B cell (primary cell): ENCODE data around the gene MRPS2. TPM values are rescaled to one million over a fixed set of nuclear protein-coding genes. Genes with fewer than 3 reads are reported as not detected.

Source experiments
- ATAC-seq: fragments of 200-7000 bp; cut with Tn5 transposase; one replicate; pipeline ENCODE4 v1.10.0; 2021; ENCODE audit warnings: low read depth, mild to moderate bottlenecking, moderate number of reproducible peaks, moderate library complexity
- CTCF ChIA-PET: fragments of 350-600 bp; sonication (Branson Sonifier 250); formaldehyde crosslinking; loops from one replicate; lab custom pipeline; 2021; ENCODE audit warnings: antibody characterized with exemption, inconsistent platforms; lab: Charles Lee
- POLR2A ChIA-PET: fragments of 350-600 bp; sonication (Branson Sonifier 250); formaldehyde crosslinking; loops from one replicate; lab custom pipeline; 2021; ENCODE audit warnings: antibody characterized with exemption; lab: Charles Lee
- DNase-seq: peaks from one replicate; pipeline ENCODE4 v3.0.0; 2013
- H2AFZ ChIP-seq: 2 replicates; pipeline ENCODE4 v1.6.1; 2012; ENCODE audit warnings: mild to moderate bottlenecking, low read depth, low read length; ENCODE audit not compliant: insufficient read depth, poor library complexity, severe bottlenecking
- H3K27ac ChIP-seq, 2 donors: 1 replicate in 1 of 2; 2 replicates in 1 of 2; pipeline ENCODE4 v1.5.1; 2012 to 2013; ENCODE audit warnings: low read length in 2 of 2, mild to moderate bottlenecking in 2 of 2, moderate library complexity in 1 of 2
- H3K27me3 ChIP-seq, 4 experiments: fragments of 200-600 bp in 1 of 4; sonication (generic) in 1 of 4; replicated peaks in 1 of 4; 1 replicate in 2 of 4; 2 replicates in 2 of 4; pipeline versions ENCODE4 v1.6.1 to v1.7.0; 2013 to 2016; ENCODE audit warnings: low read length in 3 of 4, mild to moderate bottlenecking in 2 of 4, mixed read lengths in 1 of 4, moderate library complexity in 1 of 4; ENCODE audit not compliant: insufficient read depth in 4 of 4, control insufficient read depth in 3 of 4; ENCODE audit errors: control extremely low read depth in 1 of 4
- H3K36me3 ChIP-seq, 2 experiments: replicated peaks in 1 of 2; 1 replicate in 1 of 2; 2 replicates in 1 of 2; pipeline versions ENCODE4 v1.6.1 to v1.7.1; 2013; ENCODE audit warnings: low read length in 1 of 2; ENCODE audit not compliant: insufficient read depth in 2 of 2, control insufficient read depth in 1 of 2; ENCODE audit errors: control extremely low read depth in 1 of 2, extremely low read depth in 1 of 2
- H3K4me1 ChIP-seq, 2 donors: fragments of 200-600 bp in 1 of 2; sonication (generic) in 1 of 2; 1 replicate in 1 of 2; 2 replicates in 1 of 2; pipeline versions ENCODE4 v1.5.1 to v1.6.1; 2013 to 2017; ENCODE audit warnings: low read length in 2 of 2; ENCODE audit not compliant: control insufficient read depth in 2 of 2, insufficient read depth in 2 of 2
- H3K4me2 ChIP-seq: replicated peaks from 2 replicates; pipeline ENCODE3; 2012; ENCODE audit warnings: mild to moderate bottlenecking, low read depth, low read length; ENCODE audit not compliant: poor library complexity, severe bottlenecking
- H3K4me3 ChIP-seq, 5 experiments: fragments of 200-600 bp in 1 of 5; sonication (generic) in 1 of 5; 1 replicate in 3 of 5; 2 replicates in 2 of 5; pipeline versions ENCODE4 v1.5.1 to v1.7.0; 2011 to 2016; ENCODE audit warnings: low read length in 4 of 5, mild to moderate bottlenecking in 4 of 5, low read depth in 2 of 5, control low read depth in 1 of 5, moderate library complexity in 1 of 5; ENCODE audit not compliant: insufficient read depth in 1 of 5; ENCODE audit errors: control extremely low read depth in 1 of 5, extremely low read depth in 1 of 5
- H3K79me2 ChIP-seq: fragments of 200-600 bp; sonication (generic); one replicate; pipeline ENCODE4 v1.6.0; 2016; ENCODE audit warnings: low read length; ENCODE audit not compliant: control insufficient read depth, insufficient read depth
- H3K9ac ChIP-seq: fragments of 200-600 bp; sonication (generic); 2 replicates; pipeline ENCODE4 v1.6.1; 2017; ENCODE audit warnings: mild to moderate bottlenecking, low read length, moderate library complexity
- H3K9me3 ChIP-seq, 3 donors: one replicate each; pipeline versions ENCODE4 v1.6.1 to v1.7.1; 2013; ENCODE audit warnings: low read length in 2 of 3; ENCODE audit not compliant: control insufficient read depth in 2 of 3, insufficient read depth in 1 of 3; ENCODE audit errors: control extremely low read depth in 1 of 3
- H4K20me1 ChIP-seq: 2 replicates; pipeline ENCODE4 v1.6.0; 2012; ENCODE audit warnings: mild to moderate bottlenecking, low read length; ENCODE audit not compliant: insufficient read depth, control insufficient read depth, poor library complexity, severe bottlenecking
- H3K27ac Mint-ChIP-seq: one replicate; pipeline ENCODE4 v1.8.0; 2021; ENCODE audit warnings: mixed read lengths
- H3K27me3 Mint-ChIP-seq: one replicate; pipeline ENCODE4 v1.8.0; 2021; ENCODE audit warnings: mixed read lengths
- H3K4me1 Mint-ChIP-seq: one replicate; pipeline ENCODE4 v1.8.0; 2021; ENCODE audit warnings: mixed read lengths
- H3K4me3 Mint-ChIP-seq: one replicate; pipeline ENCODE4 v1.8.0; 2021; ENCODE audit warnings: mixed read lengths
- H3K9me3 Mint-ChIP-seq: one replicate; pipeline ENCODE4 v1.8.0; 2022; ENCODE audit warnings: mixed read lengths; ENCODE audit not compliant: insufficient read depth
- EZH2 ChIP-seq: IDR thresholded peaks from 2 replicates; pipeline ENCODE4 v1.6.1; 2012; ENCODE audit warnings: borderline replicate concordance, low read depth, mild to moderate bottlenecking, moderate library complexity, low read length; ENCODE audit not compliant: insufficient read depth, poor library complexity, severe bottlenecking
- WGBS: methylation state at CpG from one replicate; pipeline ENCODE4 v1.1.5; 2013; ENCODE audit warnings: missing lambda C conversion rate; ENCODE audit not compliant: insufficient coverage; 5-methylcytosine and 5-hydroxymethylcytosine counted together
- intact Hi-C: fragments of 100-400 bp; cut with micrococcal nuclease; formaldehyde crosslinking; loops from one replicate; pipeline ENCODE4 v1.10.0; 2022
- polyA plus RNA-seq: library from polyadenylated mRNA; depleted of rRNA; stranded (reverse); fragments of >200 nt; gene quantifications from 2 replicates; pipeline ENCODE4 v1.2.3, GENCODE V29; 2012
- total RNA-seq, 2 donors: library from RNA; stranded (reverse); fragments of 120-200 nt in 1 of 2; gene quantifications; 1 replicate in 1 of 2; 2 replicates in 1 of 2; pipeline versions ENCODE4 v1.2.3 to v1.2.4, GENCODE V29; 2013 to 2022
- TF ChIP-seq, protein P1 (sequence below): fragments of 200-600 bp; IDR thresholded peaks from one replicate; pipeline ENCODE4 v1.8.0; 2022; ENCODE audit warnings: antibody characterized with exemption, mild to moderate bottlenecking

Gene MRPS2
- total and polyA plus RNA-seq, 2 donors (not counting 1 experiment from before 2014, with no cell fraction given), result 26.7 to 55.1 TPM

DNA sequence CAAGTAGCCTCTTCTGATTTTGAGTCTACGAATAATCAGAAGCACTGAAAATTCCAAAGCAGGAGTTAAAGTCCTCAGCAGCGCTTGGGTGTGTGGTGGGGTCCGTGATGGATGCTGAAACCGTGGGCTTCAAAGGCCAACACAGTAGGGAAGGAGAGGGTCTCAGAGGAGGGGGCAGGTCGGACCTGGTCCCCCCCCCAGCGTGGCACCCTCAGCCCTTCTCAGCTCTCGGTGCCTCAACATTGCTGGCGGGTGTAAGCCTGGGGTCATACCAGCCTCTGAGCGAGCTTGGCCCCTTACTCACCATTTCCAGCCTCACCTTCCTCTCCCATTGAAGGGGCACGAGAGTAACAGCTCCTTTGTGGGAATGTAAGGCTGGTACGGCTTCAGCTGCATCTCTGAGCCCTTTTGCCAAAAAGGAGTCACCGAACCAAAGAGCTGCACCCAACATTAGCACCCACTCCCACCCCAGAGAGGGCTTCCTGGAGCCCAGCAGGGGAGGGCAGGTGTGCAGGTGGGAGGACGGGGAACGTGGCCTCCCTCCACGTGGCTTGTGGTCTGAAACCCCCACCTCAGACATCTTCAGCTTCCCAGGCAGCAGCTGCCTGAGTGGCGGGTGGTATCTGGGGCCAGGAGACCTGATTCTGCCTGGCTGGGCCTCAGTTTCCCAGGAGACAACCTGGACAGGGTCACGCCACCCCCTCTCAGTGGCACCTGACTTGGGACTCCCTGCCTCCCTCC, 14.0 kb downstream of the MRPS2 start:
- Mint-ChIP-seq H3K27ac (no peak overlapping the region), H3K9me3 (peaks cover 3% of the 10 kb centered on the region), H3K27me3 (peaks cover 8% of the 10 kb centered on the region), H3K4me1 (no peaks in the 10 kb centered on the region), H3K4me3 (no peak overlapping the region)
- ATAC-seq, result no peak
- intact Hi-C loops, result no loop called here
- Histone ChIP-seq H3K9me3 (peaks cover 0 to 4% (median 0%) of the 10 kb centered on the region in 3 donors), H3K27ac (no peak overlapping the region), H3K9ac (no peak overlapping the region), H4K20me1 (no peaks in the 10 kb centered on the region), H3K36me3 (no peaks in the 10 kb centered on the region), H3K79me2 (no peaks in the 10 kb centered on the region), H2AFZ (no peak overlapping the region), H3K4me2 (no peak overlapping the region), H3K27me3 (no peaks in the 10 kb centered on the region), H3K4me1 (no peaks in the 10 kb centered on the region), H3K4me3 (no peak overlapping the region)
- WGBS, result 78% methylated on average over 8 of the region's 17 CpGs
- POLR2A ChIA-PET, result no interaction called here
- CTCF ChIA-PET, result interaction anchor here (1.7 kb wide), 1 partner anchor 10 kb away, joined by 4 read pairs; no protein-coding TSS in a partner anchor
- TF ChIP-seq, protein P1, sequence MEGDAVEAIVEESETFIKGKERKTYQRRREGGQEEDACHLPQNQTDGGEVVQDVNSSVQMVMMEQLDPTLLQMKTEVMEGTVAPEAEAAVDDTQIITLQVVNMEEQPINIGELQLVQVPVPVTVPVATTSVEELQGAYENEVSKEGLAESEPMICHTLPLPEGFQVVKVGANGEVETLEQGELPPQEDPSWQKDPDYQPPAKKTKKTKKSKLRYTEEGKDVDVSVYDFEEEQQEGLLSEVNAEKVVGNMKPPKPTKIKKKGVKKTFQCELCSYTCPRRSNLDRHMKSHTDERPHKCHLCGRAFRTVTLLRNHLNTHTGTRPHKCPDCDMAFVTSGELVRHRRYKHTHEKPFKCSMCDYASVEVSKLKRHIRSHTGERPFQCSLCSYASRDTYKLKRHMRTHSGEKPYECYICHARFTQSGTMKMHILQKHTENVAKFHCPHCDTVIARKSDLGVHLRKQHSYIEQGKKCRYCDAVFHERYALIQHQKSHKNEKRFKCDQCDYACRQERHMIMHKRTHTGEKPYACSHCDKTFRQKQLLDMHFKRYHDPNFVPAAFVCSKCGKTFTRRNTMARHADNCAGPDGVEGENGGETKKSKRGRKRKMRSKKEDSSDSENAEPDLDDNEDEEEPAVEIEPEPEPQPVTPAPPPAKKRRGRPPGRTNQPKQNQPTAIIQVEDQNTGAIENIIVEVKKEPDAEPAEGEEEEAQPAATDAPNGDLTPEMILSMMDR, result no peak
- TF ChIP-seq EZH2, result no peak
- no peak for DNase-seq
